Measurements from ENCODE around the gene SLC12A8.

DNA sequence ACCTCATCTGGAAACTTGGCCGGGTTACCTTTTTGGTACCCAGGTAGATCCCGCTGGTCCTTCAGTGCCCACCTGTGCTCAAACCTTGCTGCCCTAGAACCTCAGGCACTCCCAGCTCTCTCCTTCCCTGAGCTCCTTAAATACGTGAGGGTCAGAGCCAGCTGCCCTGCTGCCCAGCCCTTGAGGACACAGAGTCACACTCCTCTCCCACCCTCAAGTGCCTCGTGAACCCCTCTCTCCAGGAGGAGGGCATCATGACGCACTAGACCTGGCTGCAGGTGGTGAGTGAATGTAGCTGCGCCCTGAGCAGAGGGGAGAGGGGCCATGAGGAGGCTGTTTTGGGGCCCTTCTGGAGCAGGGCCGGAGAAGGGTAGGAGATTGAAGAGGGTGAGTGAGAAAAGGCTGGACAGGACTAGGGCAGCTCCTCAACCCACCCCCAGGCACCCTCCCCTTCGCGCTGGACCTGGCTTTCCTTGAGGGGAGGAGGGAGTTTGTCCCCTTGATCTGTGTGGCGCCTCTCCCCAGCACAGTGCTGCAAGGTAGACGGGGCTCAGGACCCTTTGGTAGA, 941 bp downstream of the SLC12A8 start:
- TF ChIP-seq, protein P1, sequence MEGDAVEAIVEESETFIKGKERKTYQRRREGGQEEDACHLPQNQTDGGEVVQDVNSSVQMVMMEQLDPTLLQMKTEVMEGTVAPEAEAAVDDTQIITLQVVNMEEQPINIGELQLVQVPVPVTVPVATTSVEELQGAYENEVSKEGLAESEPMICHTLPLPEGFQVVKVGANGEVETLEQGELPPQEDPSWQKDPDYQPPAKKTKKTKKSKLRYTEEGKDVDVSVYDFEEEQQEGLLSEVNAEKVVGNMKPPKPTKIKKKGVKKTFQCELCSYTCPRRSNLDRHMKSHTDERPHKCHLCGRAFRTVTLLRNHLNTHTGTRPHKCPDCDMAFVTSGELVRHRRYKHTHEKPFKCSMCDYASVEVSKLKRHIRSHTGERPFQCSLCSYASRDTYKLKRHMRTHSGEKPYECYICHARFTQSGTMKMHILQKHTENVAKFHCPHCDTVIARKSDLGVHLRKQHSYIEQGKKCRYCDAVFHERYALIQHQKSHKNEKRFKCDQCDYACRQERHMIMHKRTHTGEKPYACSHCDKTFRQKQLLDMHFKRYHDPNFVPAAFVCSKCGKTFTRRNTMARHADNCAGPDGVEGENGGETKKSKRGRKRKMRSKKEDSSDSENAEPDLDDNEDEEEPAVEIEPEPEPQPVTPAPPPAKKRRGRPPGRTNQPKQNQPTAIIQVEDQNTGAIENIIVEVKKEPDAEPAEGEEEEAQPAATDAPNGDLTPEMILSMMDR (conservative IDR thresholded peaks at IDR 0.05) = no peak
- TF ChIP-seq EZH2 (IDR thresholded peaks at IDR 0.05; ENCODE audit: low read depth) = no peak

All from PC-9 (cell line).